Measurements from ENCODE around the gene CD33. TPM values are rescaled to one million over a fixed set of nuclear protein-coding genes. Genes with fewer than 3 reads are reported as not detected.

The CD33 gene
- total and polyA plus RNA-seq, 2 of the 8 experiments (the other 6 are each of a cell fraction or from before 2014, with no cell fraction given), result 0.06 TPM; not detected in 1

DNA sequence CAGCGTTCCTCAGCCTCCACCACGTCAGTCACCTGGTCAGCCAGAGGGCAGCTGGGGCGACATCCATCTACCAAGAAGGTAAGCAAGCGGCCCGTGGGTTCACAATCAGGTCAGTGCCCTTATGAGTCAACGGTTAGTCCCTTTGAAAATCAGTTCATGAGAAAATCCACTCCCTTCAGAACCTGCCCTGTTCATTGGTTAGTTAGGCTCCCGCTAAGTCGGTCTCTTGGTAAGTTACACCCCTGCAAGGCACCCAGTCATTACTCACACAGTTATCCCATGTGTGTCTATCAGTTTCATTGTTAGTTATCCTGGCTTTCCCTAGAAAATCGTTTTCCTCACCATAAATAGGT is 26.6 kb downstream of the CD33 start (continued):
- TF ChIP-seq RNF2 (IDR thresholded peaks at IDR 0.05; ENCODE audit: borderline replicate concordance, low read depth, low read length, missing control alignments, poor library complexity, severe bottlenecking), result no peak
- no peak for TF ChIP-seq RXRA (IDR thresholded peaks at IDR 0.05; ENCODE audit: insufficient read depth, low read depth, low read length)
- TF ChIP-seq EP300 (IDR thresholded peaks at IDR 0.05; ENCODE audit: borderline replicate concordance in 1 of 2, low read depth in 2 of 2, low read length in 2 of 2), result no peak
- TF ChIP-seq TAF1 (IDR thresholded peaks at IDR 0.05; ENCODE audit: low read depth, low read length), result no peak
- no peak for TF ChIP-seq YY1 (IDR thresholded peaks at IDR 0.05; ENCODE audit: low read depth, low read length)
- TF ChIP-seq TEAD4 (IDR thresholded peaks at IDR 0.05; ENCODE audit: low read depth, low read length), result no peak
- no peak for TF ChIP-seq MAFK (IDR thresholded peaks at IDR 0.05; ENCODE audit: low read depth, low read length)
